MM.1S (cell line): ENCODE measurements around the gene NAALADL2.

ENCODE experiments used
- DNase-seq: peaks from one replicate; pipeline ENCODE4 v3.0.0-alpha.2; 2015
- H2AFZ ChIP-seq: fragments of 300-600 bp; sonication (generic); 2 replicates; pipeline ENCODE4 v1.6.0; 2016; ENCODE audit warnings: antibody characterized with exemption, low read length
- H3F3A ChIP-seq: fragments of 300-600 bp; sonication (generic); 2 replicates; pipeline ENCODE4 v1.6.1; 2016; ENCODE audit warnings: mild to moderate bottlenecking, antibody characterized with exemption, low read length, moderate library complexity, mixed read lengths; ENCODE audit not compliant: insufficient read depth
- H3K27ac ChIP-seq: fragments of 300-600 bp; sonication (generic); 2 replicates; pipeline ENCODE4 v1.5.1; 2016; ENCODE audit warnings: mild to moderate bottlenecking, low read length
- H3K27me3 ChIP-seq: fragments of 300-600 bp; sonication (generic); replicated peaks from 2 replicates; pipeline ENCODE4 v1.6.0; 2016; ENCODE audit warnings: low read length; ENCODE audit not compliant: insufficient read depth
- H3K36me3 ChIP-seq: fragments of 300-600 bp; sonication (generic); replicated peaks from 2 replicates; pipeline ENCODE4 v1.6.1; 2016; ENCODE audit warnings: mild to moderate bottlenecking, low read length, mixed read lengths; ENCODE audit not compliant: insufficient read depth
- H3K4me1 ChIP-seq: fragments of 300-600 bp; sonication (generic); 2 replicates; pipeline ENCODE4 v1.6.1; 2016; ENCODE audit warnings: low read length, mixed read lengths
- H3K4me2 ChIP-seq: fragments of 300-600 bp; sonication (generic); 2 replicates; pipeline ENCODE4 v1.6.0; 2016; ENCODE audit warnings: low read depth, low read length
- H3K4me3 ChIP-seq: fragments of 300-600 bp; sonication (generic); 2 replicates; pipeline ENCODE4 v1.5.1; 2016; ENCODE audit warnings: low read length, mixed read lengths
- H3K79me2 ChIP-seq: fragments of 300-600 bp; sonication (generic); 2 replicates; pipeline ENCODE4 v1.6.1; 2016; ENCODE audit warnings: mixed run types, low read length, mixed read lengths
- H3K9ac ChIP-seq: fragments of 300-600 bp; sonication (generic); 2 replicates; pipeline ENCODE4 v1.6.1; 2016; ENCODE audit warnings: low read length, mixed read lengths
- H3K9me2 ChIP-seq: fragments of 300-600 bp; sonication (generic); replicated peaks from 2 replicates; pipeline ENCODE4 v1.6.1; 2016; ENCODE audit warnings: mild to moderate bottlenecking, low read length, mixed read lengths; ENCODE audit not compliant: insufficient read depth
- H3K9me3 ChIP-seq: fragments of 300-600 bp; sonication (generic); replicated peaks from 2 replicates; pipeline ENCODE4 v1.6.1; 2016; ENCODE audit warnings: mild to moderate bottlenecking, low read length, mixed read lengths; ENCODE audit not compliant: insufficient read depth
- H4K20me1 ChIP-seq: fragments of 300-600 bp; sonication (generic); 2 replicates; pipeline ENCODE4 v1.6.1; 2016; ENCODE audit warnings: mild to moderate bottlenecking, low read length, moderate library complexity, mixed read lengths; ENCODE audit not compliant: insufficient read depth
- EZH2 ChIP-seq: fragments of 300-600 bp; sonication (generic); optimal IDR thresholded peaks from 2 replicates; pipeline ENCODE3; 2017; ENCODE audit warnings: low read depth, mild to moderate bottlenecking, antibody characterized with exemption, low read length, mixed read lengths
- EZH2phosphoT487 ChIP-seq: fragments of 300-600 bp; sonication (generic); IDR thresholded peaks from 2 replicates; pipeline ENCODE4 v1.6.1; 2018; ENCODE audit warnings: antibody characterized with exemption, low read length
- TF ChIP-seq, protein P1 (sequence below): fragments of 300-600 bp; sonication (generic); IDR thresholded peaks from 2 replicates; pipeline ENCODE4 v1.5.1; 2016; ENCODE audit warnings: antibody characterized with exemption, low read length, mixed read lengths

The NAALADL2 gene

GRCh38 chr3:174938102-174938501 lies 79.0 kb downstream of the NAALADL2 start:
- H4K20me1 ChIP-seq, result no peaks in the 10 kb centered on the region
- no peaks in the 10 kb centered on the region for H3F3A ChIP-seq
- no peaks in the 10 kb centered on the region for H3K36me3 ChIP-seq
- H2AFZ ChIP-seq, result no peak overlapping the region
- H3K27me3 ChIP-seq, result no peaks in the 10 kb centered on the region
- TF ChIP-seq EZH2phosphoT487 (no peak), EZH2 (no peak)
- TF ChIP-seq, protein P1, sequence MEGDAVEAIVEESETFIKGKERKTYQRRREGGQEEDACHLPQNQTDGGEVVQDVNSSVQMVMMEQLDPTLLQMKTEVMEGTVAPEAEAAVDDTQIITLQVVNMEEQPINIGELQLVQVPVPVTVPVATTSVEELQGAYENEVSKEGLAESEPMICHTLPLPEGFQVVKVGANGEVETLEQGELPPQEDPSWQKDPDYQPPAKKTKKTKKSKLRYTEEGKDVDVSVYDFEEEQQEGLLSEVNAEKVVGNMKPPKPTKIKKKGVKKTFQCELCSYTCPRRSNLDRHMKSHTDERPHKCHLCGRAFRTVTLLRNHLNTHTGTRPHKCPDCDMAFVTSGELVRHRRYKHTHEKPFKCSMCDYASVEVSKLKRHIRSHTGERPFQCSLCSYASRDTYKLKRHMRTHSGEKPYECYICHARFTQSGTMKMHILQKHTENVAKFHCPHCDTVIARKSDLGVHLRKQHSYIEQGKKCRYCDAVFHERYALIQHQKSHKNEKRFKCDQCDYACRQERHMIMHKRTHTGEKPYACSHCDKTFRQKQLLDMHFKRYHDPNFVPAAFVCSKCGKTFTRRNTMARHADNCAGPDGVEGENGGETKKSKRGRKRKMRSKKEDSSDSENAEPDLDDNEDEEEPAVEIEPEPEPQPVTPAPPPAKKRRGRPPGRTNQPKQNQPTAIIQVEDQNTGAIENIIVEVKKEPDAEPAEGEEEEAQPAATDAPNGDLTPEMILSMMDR, result no peak
- H3K4me1 ChIP-seq, result peaks cover 16% of the 10 kb centered on the region
- H3K9me2 ChIP-seq, result no peaks in the 10 kb centered on the region
- H3K9ac ChIP-seq, result no peak overlapping the region
- no peaks in the 10 kb centered on the region for H3K9me3 ChIP-seq
- no peaks in the 10 kb centered on the region for H3K79me2 ChIP-seq
- H3K4me2 ChIP-seq, result no peak overlapping the region
- no peak for DNase-seq
- H3K4me3 ChIP-seq, result no peak overlapping the region
- H3K27ac ChIP-seq, result no peak overlapping the region

DNA sequence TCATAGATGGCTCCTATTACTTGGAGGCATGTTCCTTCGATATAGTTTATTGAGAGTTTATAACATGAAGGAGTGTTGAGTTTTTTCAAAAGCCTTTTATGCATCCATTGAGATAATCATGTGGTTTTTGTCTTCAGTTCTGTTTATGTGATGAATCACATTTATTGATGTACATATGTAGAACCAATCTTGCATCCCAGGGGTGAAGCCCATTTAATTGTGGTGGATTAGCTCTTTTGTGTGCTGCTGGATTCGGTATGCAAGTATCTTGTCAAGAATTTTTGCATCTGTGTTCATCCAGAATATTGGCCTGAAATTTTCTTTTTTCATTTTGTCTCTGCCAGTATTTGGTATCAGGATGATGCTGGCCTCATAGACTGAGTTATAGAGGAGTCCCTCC lies 81.0 kb downstream of the NAALADL2 start:
- Histone ChIP-seq H2AFZ (no peak overlapping the region), H3K27me3 (no peaks in the 10 kb centered on the region), H3K79me2 (no peaks in the 10 kb centered on the region), H3K9me2 (no peaks in the 10 kb centered on the region), H3K4me1 (peaks cover 16% of the 10 kb centered on the region), H3K4me2 (no peak overlapping the region), H3K36me3 (no peaks in the 10 kb centered on the region), H3K27ac (no peak overlapping the region), H3K9ac (no peak overlapping the region), H4K20me1 (no peaks in the 10 kb centered on the region), H3F3A (no peaks in the 10 kb centered on the region), H3K4me3 (no peak overlapping the region), H3K9me3 (no peaks in the 10 kb centered on the region)
- no peak for DNase-seq
- TF ChIP-seq EZH2phosphoT487, result no peak
- no peak for TF ChIP-seq EZH2
- TF ChIP-seq, protein P1, result no peak

DNA sequence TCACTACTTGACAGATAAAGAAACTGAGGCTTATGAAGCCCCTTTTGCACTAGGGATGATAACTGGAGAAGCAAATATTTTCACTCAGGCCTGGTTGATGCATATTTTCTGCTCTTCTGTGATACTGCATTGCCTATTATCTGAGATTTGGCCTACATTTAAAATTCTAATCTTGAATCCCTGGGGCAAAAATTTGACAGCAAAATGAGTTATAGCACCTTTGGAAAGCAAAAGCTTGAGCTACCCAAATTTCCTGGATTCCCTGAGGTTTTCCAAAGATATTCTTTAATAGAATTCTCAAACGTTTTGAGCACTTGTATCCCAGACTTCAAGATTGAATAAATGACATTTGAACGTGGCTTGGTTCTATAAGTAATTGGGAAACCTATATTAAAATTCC lies 86.1 kb downstream of the NAALADL2 start:
- Histone ChIP-seq H3F3A (no peaks in the 10 kb centered on the region), H2AFZ (no peak overlapping the region), H3K4me1 (no peaks in the 10 kb centered on the region), H3K9me3 (no peaks in the 10 kb centered on the region), H3K4me2 (no peak overlapping the region), H3K9ac (no peak overlapping the region), H3K9me2 (no peaks in the 10 kb centered on the region), H3K4me3 (no peak overlapping the region), H3K36me3 (no peaks in the 10 kb centered on the region), H3K27ac (no peak overlapping the region), H4K20me1 (no peaks in the 10 kb centered on the region), H3K27me3 (no peaks in the 10 kb centered on the region), H3K79me2 (no peaks in the 10 kb centered on the region)
- no peak for DNase-seq
- no peak for TF ChIP-seq EZH2phosphoT487
- TF ChIP-seq EZH2, result no peak
- TF ChIP-seq, protein P1, result no peak
